H1 (cell line): Measurements from ENCODE around the gene MAPK8. TPM values are rescaled to one million over a fixed set of nuclear protein-coding genes. Genes with fewer than 3 reads are reported as not detected.

Source experiments
- BRCA1 ChIP-seq: IDR thresholded peaks from 2 replicates; pipeline ENCODE4 v1.6.1; 2012; ENCODE audit warnings: low read depth, low read length, improper control_type of control experiment
- CBX5 ChIP-seq: fragments of 300-800, 300-1000 bp; sonication (generic); IDR thresholded peaks from 2 replicates; pipeline ENCODE4 v1.7.1; 2016; ENCODE audit warnings: antibody characterized with exemption, low read length, low read depth
- EGR1 ChIP-seq: IDR thresholded peaks from 2 replicates; pipeline ENCODE4 v1.6.1; 2011; ENCODE audit warnings: low read depth, low read length, borderline replicate concordance
- EP300 ChIP-seq, 2 experiments: IDR thresholded peaks; 1 replicate in 1 of 2; 2 replicates in 1 of 2; pipeline ENCODE4 v1.6.1; 2011 to 2012; ENCODE audit warnings: low read depth in 2 of 2, low read length in 2 of 2, mild to moderate bottlenecking in 2 of 2, borderline replicate concordance in 1 of 2, inconsistent platforms in 1 of 2, moderate library complexity in 1 of 2
- POLR2AphosphoS5 ChIP-seq: IDR thresholded peaks from 2 replicates; pipeline ENCODE4 v1.6.1; 2011; ENCODE audit warnings: low read depth, low read length
- SP4 ChIP-seq: IDR thresholded peaks from 2 replicates; pipeline ENCODE4 v1.6.1; 2012; ENCODE audit warnings: low read length, inconsistent platforms
- YY1 ChIP-seq: IDR thresholded peaks from 2 replicates; pipeline ENCODE4 v1.6.1; 2011; ENCODE audit warnings: low read depth, mild to moderate bottlenecking, low read length
- ZNF274 ChIP-seq: IDR thresholded peaks from 2 replicates; pipeline ENCODE4 v1.7.0; 2012; ENCODE audit warnings: low read length, borderline replicate concordance; ENCODE audit errors: extremely low read depth
- polyA plus RNA-seq, 7 experiments: library from polyadenylated mRNA; depleted of rRNA in 3 of 7; stranded (reverse) in 5 of 7; unstranded in 2 of 7; fragments of >200 nt in 5 of 7; fragments of 200-250 nt in 2 of 7; gene quantifications; 1 replicate in 5 of 7; 2 replicates in 1 of 7; 4 replicates in 1 of 7; pipeline versions ENCODE4 v1.2.1 to v1.2.3, GENCODE V29; 2011 to 2013; ENCODE audit warnings: missing spikeins in 2 of 7, mixed read lengths in 2 of 7
- total RNA-seq: library from RNA; stranded (reverse); fragmentation: NEBNext Ultra II Directional; extraction: Animal tissue kit (Norgen Biotek cat#: 25700); gene quantifications from 2 replicates; pipeline ENCODE4 v1.2.1, GENCODE V29; 2021

The MAPK8 gene
- total and polyA plus RNA-seq, 2 of the 8 experiments (the other 6 are each of a cell fraction or from before 2014, with no cell fraction given), result 23.3 to 71.3 TPM

DNA sequence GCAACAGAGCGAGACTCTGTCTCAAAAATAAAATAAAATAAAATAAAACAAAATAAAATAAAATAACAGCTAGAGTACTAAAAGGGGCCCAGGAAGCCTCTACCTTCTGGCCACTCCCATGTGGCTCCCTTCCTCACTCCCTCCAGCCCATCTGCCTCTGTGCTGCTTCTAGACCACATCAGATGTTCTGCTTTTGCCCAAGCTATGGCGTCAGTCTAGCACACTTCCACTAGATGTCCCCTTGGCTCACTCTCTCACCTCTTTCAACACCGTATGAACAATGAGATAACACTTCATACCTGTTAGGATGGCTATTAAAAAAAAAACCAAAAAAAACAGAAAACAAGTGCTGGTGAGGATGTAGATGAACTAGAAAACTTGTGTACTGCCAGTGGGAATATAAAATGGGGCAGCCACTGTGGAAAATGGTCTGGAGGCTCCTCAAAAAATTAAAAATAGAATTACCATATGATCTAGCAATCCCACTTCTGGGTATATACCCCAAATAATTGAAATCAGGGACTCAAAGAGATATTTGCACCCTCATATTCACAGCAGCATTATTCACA, 166.1 kb downstream of the MAPK8 start (continued):
- TF ChIP-seq BRCA1 (no peak), ZNF274 (no peak), POLR2AphosphoS5 (no peak), EP300 (IDR thresholded peaks at IDR 0.05; ENCODE audit: borderline replicate concordance in 1 of 2, low read depth in 2 of 2, low read length in 2 of 2) (no peak), SP4 (no peak), YY1 (no peak), EGR1 (no peak), CBX5 (no peak)
